CD4-positive, alpha-beta T cell treated with Interferon alpha-2 for 1 hour (primary cell): ENCODE measurements around the gene NT5C3B.
"Not testable (repeated sequence)": the region's sequence is repeated elsewhere in the genome, so short reads cannot be mapped to it uniquely, and the experiment has no call there.

Source experiments
- DNase-seq, 2 donors: peaks; one replicate each; pipeline ENCODE4 v3.0.0-alpha.2; 2020 to 2022

Gene NT5C3B

DNA sequence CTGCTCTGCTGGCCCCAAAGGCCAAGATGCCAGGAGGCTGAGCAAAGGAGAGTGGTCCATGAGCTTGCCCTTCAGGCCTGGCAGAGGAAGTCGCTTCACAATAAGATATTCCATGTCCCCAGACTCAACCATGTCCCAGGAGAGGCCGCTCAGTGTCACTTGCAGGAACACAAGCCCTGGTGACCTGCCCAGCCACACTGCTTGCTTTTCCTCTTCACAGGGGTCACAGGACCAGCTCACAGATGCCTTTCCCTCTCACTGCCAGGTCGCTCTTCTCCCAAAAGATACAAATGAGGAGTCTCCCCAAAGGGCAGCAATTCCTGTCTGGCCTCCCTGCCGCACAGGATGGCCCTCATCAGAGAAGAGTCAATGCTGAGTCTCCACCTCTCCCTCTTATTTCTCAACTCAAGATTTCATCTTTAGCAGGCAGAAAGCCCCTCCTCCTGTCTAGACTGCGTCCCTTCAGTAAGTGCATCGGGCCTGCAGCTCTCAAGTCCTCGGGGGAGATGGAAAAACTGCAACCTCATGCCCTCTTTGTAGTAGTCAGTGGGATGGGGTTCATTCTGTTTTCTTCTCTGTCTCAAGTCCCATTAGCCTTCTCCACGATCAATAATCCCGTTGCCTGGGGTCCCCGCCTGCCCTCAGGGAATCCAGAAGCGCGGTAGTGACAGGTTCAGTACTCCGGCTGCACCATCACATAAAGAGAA, 54.5 kb downstream of the NT5C3B start:
- DNase-seq, result no peak

DNA sequence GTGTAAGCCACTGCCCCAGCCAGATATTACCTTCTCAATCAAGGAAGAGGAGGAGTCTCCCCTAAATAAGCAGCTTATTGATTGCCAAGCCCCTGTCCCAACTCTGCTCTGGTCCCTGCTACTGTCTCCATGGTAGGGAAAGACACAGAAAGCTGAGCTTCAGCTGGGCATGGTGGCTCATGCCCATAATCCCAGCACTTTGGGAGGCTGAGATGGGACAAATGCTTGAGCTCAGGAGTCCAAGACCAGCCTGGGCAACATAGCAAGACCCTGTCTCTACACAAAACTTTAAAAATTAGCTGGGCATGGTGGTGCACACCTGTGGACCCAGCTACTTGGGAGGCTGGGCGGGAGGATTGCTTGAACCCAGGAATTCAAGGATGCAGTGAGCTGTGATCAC, 56.1 kb downstream of the NT5C3B start:
- no peak for DNase-seq

DNA sequence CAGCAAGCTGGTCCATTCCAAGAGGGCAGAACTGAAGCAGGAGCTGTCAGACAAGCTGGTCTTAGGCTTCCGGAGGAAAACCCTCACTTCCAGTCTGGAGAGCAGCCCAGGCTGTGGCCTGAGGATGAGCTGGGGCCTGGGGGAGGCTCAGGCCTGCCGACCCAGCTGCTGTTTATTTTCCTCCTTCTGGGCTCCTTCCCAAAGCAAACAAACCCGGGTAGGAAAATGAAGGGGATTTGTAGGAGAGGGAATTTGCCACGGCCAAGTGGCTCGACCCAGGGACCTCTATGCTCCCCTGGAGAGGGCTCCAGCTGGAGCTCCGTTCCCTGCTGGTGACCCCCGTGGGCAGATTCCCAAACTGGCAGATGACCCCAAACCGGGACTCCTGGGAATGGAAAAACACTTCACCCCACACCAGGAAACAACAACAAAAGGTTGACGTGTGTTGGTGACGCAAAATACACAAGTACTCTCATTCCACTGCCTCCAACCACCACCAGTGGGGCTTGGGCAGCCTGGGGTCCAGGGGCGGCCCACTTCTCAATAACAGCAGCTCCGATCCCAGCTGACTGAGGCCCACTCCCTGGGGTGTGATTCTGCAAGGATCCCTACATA, 58.4 kb downstream of the NT5C3B start:
- no peak for DNase-seq

DNA sequence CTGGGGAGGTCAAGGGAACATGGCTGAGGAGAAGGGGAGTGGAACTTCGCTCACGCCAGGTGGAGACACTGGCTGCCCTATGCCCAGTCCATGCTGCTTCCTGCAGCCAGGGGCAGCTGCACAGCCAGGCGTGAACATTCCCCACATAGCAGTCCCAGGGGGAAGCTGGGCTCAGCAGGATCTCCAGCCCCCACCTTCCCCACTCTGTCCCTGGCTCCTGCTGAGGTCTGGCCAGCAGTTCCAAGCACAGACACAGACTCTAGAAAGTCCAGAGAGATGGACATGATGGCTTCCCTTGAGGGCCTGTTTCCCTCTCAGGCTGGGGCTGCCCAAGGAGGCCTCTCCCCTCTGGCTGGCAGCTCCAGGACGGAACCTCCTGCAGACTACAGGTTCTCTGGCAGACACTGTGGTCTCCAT, 58.9 kb downstream of the NT5C3B start:
- no peak for DNase-seq

DNA sequence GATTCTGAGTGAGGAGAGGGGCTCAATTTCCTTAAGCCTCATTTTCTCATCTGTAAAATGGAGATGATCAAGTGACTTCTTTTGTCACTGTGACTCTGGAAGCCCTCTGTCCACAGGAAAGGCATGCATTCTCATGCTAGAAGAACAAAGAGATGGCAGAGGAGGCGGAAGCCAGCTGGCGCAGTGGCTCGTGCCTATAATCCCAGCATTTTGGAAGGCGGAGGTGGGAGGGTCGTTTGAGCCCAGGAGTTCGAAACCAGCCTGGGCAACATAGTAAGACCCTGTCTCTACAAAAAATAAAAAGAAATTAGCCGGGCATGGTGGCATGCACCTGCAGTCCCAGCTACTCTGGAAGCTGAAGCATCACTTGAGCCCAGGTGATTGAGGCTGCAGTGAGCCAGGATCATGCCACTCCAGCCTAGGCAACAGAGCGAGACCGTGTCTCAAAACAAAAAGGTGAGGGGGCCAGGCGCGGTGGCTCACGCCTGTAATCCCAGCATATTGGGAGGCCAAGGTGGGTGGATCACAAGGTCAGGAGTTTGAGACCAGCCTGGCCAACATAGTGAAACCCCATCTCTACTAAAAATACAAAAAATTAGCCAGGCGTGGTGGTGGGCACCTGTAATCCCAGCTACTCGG, 59.7 kb downstream of the NT5C3B start:
- not testable (repeated sequence) for DNase-seq

DNA sequence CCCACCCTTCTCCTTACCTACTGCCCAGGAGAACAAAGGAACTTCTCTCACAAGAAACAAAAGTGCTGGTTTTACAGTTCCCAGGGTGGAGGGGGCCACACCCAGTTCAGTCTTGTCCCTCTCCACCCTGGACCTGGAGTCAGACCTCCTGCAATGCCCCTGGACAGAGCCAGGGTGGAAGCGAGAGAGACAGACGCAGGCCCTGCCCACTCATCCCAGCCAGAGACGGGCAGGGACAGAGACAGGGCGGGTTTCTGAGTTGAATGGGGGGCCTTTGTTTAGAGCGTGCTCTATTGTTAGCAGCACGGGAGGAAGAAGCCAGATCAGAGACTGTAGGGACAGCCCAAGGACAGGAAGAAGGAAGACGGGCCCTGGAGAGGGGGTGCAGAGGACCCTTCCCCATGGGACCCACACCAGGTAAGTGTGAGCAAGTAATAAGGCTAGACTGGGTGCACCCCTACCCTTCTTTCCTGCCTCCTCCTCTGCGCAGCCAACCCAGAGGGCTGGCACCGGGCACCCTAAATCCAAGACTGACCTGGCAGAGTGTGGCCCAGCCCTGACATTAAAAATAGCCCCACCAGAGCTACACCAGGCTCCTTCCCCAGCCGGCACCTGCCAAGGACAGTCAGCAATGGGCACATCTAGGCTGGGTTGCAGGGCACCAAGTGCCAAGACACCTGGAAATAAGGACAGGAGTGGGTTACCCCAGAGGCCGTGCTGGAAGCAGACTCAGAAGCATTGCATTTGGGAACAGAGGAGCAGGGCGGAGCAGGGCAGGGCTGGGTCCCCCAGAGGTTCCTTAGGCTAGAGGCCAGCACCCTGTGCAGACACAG, 60.4 kb downstream of the NT5C3B start:
- no peak for DNase-seq
